Measurements from ENCODE around the gene BMP2K.
"Not testable (repeated sequence)": the region's sequence is repeated elsewhere in the genome, so short reads cannot be mapped to it uniquely, and the experiment has no call there.

The BMP2K gene

GRCh38 chr4:78809928-78810835, 34.0 kb downstream of the BMP2K start:
- TF ChIP-seq CTCF (IDR thresholded peaks at IDR 0.05; ENCODE audit: borderline replicate concordance, control extremely low read depth, extremely low read depth, insufficient read depth, missing control alignments): no peak
- no peak for DNase-seq (ENCODE audit: low spot score)
- in situ Hi-C loops (cut with MboI; ENCODE audit: low sequenced_read_pairs, unreplicated experiment): no loop called here

GRCh38 chr4:78811034-78811433, 34.9 kb downstream of the BMP2K start:
- no peak for DNase-seq (ENCODE audit: low spot score)
- in situ Hi-C loops (cut with MboI; ENCODE audit: low sequenced_read_pairs, unreplicated experiment): no loop called here
- no peak for TF ChIP-seq CTCF (IDR thresholded peaks at IDR 0.05; ENCODE audit: borderline replicate concordance, control extremely low read depth, extremely low read depth, insufficient read depth, missing control alignments)

GRCh38 chr4:78818530-78819079, 42.5 kb downstream of the BMP2K start:
- DNase-seq (ENCODE audit: low spot score): no peak
- TF ChIP-seq CTCF (IDR thresholded peaks at IDR 0.05; ENCODE audit: borderline replicate concordance, control extremely low read depth, extremely low read depth, insufficient read depth, missing control alignments): no peak
- in situ Hi-C loops (cut with MboI; ENCODE audit: low sequenced_read_pairs, unreplicated experiment): no loop called here

GRCh38 chr4:78824001-78824400, 47.9 kb downstream of the BMP2K start:
- DNase-seq (ENCODE audit: low spot score): no peak
- in situ Hi-C loops (cut with MboI; ENCODE audit: low sequenced_read_pairs, unreplicated experiment): no loop called here
- no peak for TF ChIP-seq CTCF (IDR thresholded peaks at IDR 0.05; ENCODE audit: borderline replicate concordance, control extremely low read depth, extremely low read depth, insufficient read depth, missing control alignments)

- in situ Hi-C loops (cut with MboI; ENCODE audit: low sequenced_read_pairs, unreplicated experiment): no loop called here
- no peak for TF ChIP-seq CTCF (IDR thresholded peaks at IDR 0.05; ENCODE audit: borderline replicate concordance, control extremely low read depth, extremely low read depth, insufficient read depth, missing control alignments)
- DNase-seq (ENCODE audit: low spot score): no peak
These were observed 51.0 kb downstream of the BMP2K start for GRCh38 chr4:78827191-78827590.

GRCh38 chr4:78829296-78829695, 53.1 kb downstream of the BMP2K start:
- in situ Hi-C loops (cut with MboI; ENCODE audit: low sequenced_read_pairs, unreplicated experiment): no loop called here
- no peak for TF ChIP-seq CTCF (IDR thresholded peaks at IDR 0.05; ENCODE audit: borderline replicate concordance, control extremely low read depth, extremely low read depth, insufficient read depth, missing control alignments)
- DNase-seq (ENCODE audit: low spot score): no peak

- in situ Hi-C loops (cut with MboI; ENCODE audit: low sequenced_read_pairs, unreplicated experiment); DNase-seq (ENCODE audit: low spot score): not testable (repeated sequence)
These were observed 63.5 kb downstream of the BMP2K start for GRCh38 chr4:78839676-78840075.

GRCh38 chr4:78840286-78840685, 64.1 kb downstream of the BMP2K start:
- DNase-seq (ENCODE audit: low spot score); in situ Hi-C loops (cut with MboI; ENCODE audit: low sequenced_read_pairs, unreplicated experiment): not testable (repeated sequence)

Measured in GM13976 (cell line).